Thoracic aorta (tissue), 2 donors: Measurements from ENCODE around the gene RIMBP2. TPM values are rescaled to one million over a fixed set of nuclear protein-coding genes. Genes with fewer than 3 reads are reported as not detected.

ENCODE experiments used
- ATAC-seq: fragments of 150-250 bp; one replicate; pipeline ENCODE4 v1.8.0; 2017; ENCODE audit warnings: low read depth; ENCODE audit not compliant: insufficient number of reproducible peaks, low FRiP score
- DNase-seq: peaks from one replicate; pipeline ENCODE4 v3.0.0-alpha.2; 2020; ENCODE audit warnings: low spot score
- H3K27ac ChIP-seq, 2 donors: fragments of 200-600 bp; sonication (generic); 1 replicate in 1 of 2; 2 replicates in 1 of 2; pipeline ENCODE4 v1.5.1; 2016; ENCODE audit warnings: mild to moderate bottlenecking in 2 of 2, moderate library complexity in 2 of 2
- H3K27me3 ChIP-seq: fragments of 200-600 bp; sonication (generic); replicated peaks from 2 replicates; pipeline ENCODE4 v1.6.0; 2016; ENCODE audit warnings: mild to moderate bottlenecking; ENCODE audit not compliant: insufficient read depth
- H3K36me3 ChIP-seq: fragments of 200-600 bp; sonication (generic); one replicate; pipeline ENCODE4 v1.5.1; 2016
- H3K4me1 ChIP-seq, 2 donors: fragments of 200-600 bp; sonication (generic); 1 replicate in 1 of 2; 2 replicates in 1 of 2; pipeline versions ENCODE4 v1.5.1 to v1.6.0; 2016; ENCODE audit warnings: low read depth in 2 of 2, mild to moderate bottlenecking in 1 of 2; ENCODE audit not compliant: control insufficient read depth in 1 of 2
- H3K4me3 ChIP-seq: fragments of 200-600 bp; sonication (generic); 2 replicates; pipeline ENCODE4 v1.5.1; 2016; ENCODE audit warnings: mild to moderate bottlenecking
- H3K9me3 ChIP-seq: fragments of 200-600 bp; sonication (generic); 2 replicates; pipeline ENCODE4 v1.5.1; 2016
- total RNA-seq, 2 donors: library from RNA; depleted of rRNA; stranded (reverse); fragments of >200 nt; gene quantifications; one replicate each; pipeline versions ENCODE4 v1.1.0 to v1.2.3, GENCODE V29; 2016
- TF ChIP-seq, protein P1 (sequence below): fragments of 200-600 bp; sonication (generic); IDR thresholded peaks from one replicate; pipeline ENCODE4 v1.5.1; 2019; ENCODE audit warnings: antibody characterized with exemption

The RIMBP2 gene
- total RNA-seq, 2 donors from 2014 or later = 0.54 to 0.92 TPM

DNA sequence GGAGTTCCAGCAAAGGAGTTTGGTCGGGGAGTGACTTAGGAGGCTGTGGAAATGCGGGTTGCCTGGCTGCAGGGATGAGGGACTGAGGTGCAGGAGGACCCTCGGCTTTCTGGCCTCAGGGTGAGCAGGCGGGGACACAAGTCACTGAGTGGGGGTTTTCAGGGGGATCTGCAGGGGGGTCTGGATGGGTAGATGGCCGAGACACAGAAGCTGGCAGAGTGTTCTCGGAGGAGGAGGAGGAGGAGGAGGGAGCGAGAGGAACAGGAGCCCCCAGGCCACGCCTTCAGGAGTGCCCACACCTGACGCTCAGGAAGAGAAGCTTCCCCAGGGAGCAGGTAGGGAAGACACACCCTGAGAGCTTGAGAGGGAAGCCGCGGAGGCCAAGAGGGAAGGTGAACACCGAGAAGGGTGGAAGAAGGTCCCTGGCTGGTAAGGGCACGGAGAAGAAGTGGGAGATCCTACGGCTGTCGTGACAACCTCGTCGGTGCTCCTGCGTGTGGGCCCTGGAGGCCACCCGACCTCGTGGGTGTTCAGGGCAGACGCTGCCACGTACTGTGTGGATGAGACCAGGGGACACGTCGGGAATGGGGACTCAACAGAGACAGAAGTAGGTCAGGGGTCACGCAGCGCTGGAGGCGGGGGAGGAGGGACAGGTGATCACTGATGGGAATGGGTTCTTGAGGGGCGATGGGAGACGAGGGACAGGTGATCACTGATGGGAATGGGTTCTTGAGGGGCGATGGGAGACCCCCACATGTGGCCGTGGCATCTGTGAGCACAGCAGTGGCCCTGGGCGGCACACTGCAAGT lies 269.0 kb downstream of the RIMBP2 start:
- no peak for ATAC-seq
- TF ChIP-seq, protein P1, sequence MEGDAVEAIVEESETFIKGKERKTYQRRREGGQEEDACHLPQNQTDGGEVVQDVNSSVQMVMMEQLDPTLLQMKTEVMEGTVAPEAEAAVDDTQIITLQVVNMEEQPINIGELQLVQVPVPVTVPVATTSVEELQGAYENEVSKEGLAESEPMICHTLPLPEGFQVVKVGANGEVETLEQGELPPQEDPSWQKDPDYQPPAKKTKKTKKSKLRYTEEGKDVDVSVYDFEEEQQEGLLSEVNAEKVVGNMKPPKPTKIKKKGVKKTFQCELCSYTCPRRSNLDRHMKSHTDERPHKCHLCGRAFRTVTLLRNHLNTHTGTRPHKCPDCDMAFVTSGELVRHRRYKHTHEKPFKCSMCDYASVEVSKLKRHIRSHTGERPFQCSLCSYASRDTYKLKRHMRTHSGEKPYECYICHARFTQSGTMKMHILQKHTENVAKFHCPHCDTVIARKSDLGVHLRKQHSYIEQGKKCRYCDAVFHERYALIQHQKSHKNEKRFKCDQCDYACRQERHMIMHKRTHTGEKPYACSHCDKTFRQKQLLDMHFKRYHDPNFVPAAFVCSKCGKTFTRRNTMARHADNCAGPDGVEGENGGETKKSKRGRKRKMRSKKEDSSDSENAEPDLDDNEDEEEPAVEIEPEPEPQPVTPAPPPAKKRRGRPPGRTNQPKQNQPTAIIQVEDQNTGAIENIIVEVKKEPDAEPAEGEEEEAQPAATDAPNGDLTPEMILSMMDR = no peak
- Histone ChIP-seq H3K9me3 (no peaks in the 10 kb centered on the region), H3K4me3 (no peak overlapping the region), H3K4me1 (no peaks in the 10 kb centered on the region), H3K27ac (no peak overlapping the region), H3K36me3 (no peaks in the 10 kb centered on the region), H3K27me3 (no peaks in the 10 kb centered on the region)
- DNase-seq = no peak

DNA sequence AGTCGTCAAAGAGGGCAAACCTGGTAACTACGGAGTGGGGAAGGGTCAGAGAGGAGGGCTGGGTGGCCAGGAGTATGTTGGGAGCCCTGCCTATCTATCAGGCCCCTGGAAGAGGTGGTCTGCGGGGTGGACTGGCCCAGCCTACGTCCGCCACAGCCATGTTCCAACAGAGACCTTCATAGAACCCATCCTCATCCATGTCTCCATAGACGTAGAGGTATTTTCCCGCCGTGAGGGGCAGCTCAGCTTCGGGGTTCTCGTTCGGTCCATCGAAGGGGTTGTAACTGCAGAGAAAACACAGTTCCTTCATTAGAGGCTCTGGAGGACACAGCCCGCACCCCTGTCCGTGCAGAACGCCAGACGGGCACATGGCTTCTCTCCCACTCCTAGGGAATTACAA lies 271.1 kb downstream of the RIMBP2 start:
- no peak overlapping the region for H3K27ac ChIP-seq
- H3K4me3 ChIP-seq = no peak overlapping the region
- DNase-seq = no peak
- no peaks in the 10 kb centered on the region for H3K36me3 ChIP-seq
- no peaks in the 10 kb centered on the region for H3K27me3 ChIP-seq
- H3K4me1 ChIP-seq = no peaks in the 10 kb centered on the region
- ATAC-seq = no peak
- no peaks in the 10 kb centered on the region for H3K9me3 ChIP-seq
- TF ChIP-seq, protein P1 = no peak

DNA sequence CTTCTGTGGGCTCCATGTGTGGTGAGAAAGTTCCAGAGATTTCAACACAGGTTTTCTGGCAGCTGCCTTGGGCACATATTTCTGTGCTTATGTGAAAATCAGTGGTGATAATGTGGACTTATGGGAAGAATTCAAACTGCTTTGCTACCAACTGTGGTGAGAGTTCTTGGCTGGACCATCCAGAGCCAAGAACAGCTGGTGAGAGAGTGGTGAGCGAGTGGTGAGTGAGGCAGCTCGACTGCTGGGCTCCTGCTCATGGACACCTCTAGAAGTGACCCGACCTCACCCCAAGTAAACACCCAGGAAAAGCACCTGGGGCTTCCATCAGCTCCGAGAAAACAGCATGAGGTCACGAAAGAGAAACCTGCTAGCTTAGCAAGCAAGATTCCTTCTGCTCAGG lies 272.0 kb downstream of the RIMBP2 start:
- H3K36me3 ChIP-seq = no peaks in the 10 kb centered on the region
- no peak overlapping the region for H3K4me3 ChIP-seq
- no peaks in the 10 kb centered on the region for H3K4me1 ChIP-seq
- H3K27ac ChIP-seq = no peak overlapping the region
- no peak for DNase-seq
- TF ChIP-seq, protein P1 = no peak
- no peak for ATAC-seq
- no peaks in the 10 kb centered on the region for H3K27me3 ChIP-seq
- no peaks in the 10 kb centered on the region for H3K9me3 ChIP-seq

DNA sequence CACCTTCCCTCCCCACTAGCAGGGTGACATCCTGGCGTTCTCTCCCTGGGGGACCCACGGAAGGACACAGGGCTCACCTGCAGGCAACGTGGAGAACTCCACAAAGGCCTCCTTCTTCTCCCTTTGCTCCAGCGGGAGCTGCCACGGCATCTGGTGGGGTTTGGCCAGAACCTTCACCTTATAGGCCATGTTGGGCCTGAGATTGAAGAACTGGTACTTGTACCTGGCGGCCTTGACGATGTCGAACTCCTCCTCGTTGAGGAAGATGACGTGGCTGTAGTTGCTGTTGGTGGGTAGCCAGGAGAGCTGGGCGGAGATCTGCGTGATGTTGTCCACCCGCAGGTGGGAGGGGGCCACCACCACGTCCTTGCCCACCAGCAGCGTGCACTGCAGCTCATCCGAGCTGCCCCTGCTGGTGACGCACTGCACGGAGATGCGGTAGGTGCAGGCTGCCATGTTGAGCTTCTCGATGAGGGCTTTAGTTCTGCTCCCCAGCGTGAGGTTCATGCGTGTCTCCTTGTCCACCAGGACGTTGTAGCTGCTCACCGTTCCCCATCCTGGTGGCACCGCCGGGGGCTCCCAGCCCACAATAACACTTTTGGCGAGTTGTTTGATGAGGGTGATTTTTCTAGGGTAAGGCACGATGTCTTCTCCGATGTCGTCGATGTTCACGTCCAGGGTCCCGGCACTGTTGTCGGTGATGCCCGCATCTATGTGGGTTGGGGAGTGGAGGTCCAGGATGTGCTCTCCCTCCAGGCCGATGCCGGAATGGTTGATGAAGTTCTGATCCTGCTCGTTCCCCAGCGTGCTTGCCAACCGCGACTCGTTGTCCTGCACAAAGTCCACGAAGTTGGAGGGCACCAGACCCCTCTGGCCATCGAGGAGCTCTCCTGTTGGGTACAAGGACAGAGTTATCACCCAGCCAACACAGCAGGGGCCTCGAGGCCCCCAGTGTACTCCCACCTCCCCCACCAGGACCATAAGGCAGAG lies 274.0 kb downstream of the RIMBP2 start:
- DNase-seq (no peak), ATAC-seq (no peak)
- Histone ChIP-seq H3K36me3 (no peaks in the 10 kb centered on the region), H3K27ac (no peak overlapping the region), H3K27me3 (no peaks in the 10 kb centered on the region), H3K4me1 (no peaks in the 10 kb centered on the region), H3K4me3 (no peak overlapping the region), H3K9me3 (no peaks in the 10 kb centered on the region)
- TF ChIP-seq, protein P1 = no peak
